Endodermal cell (in vitro differentiated cells): ENCODE data around the gene DDC. TPM values are rescaled to one million over a fixed set of nuclear protein-coding genes. Genes with fewer than 3 reads are reported as not detected.

Experiments used
- DNase-seq: peaks from one replicate; pipeline ENCODE4 v3.0.0-alpha.2; 2017
- H3K27ac ChIP-seq: 2 replicates; pipeline ENCODE4 v1.5.1; 2013; ENCODE audit warnings: mild to moderate bottlenecking, low read depth, low read length, moderate library complexity
- H3K27me3 ChIP-seq: 2 replicates; pipeline ENCODE4 v1.6.1; 2013; ENCODE audit warnings: mild to moderate bottlenecking, low read length, moderate library complexity; ENCODE audit not compliant: insufficient read depth, control insufficient read depth, poor library complexity, severe bottlenecking
- H3K36me3 ChIP-seq: 2 replicates; pipeline ENCODE4 v1.7.0; 2013; ENCODE audit warnings: mild to moderate bottlenecking, low read length, moderate library complexity; ENCODE audit not compliant: control insufficient read depth, insufficient read depth
- H3K4me1 ChIP-seq: one replicate; pipeline ENCODE4 v1.7.0; 2013; ENCODE audit warnings: low read length; ENCODE audit not compliant: control insufficient read depth, insufficient read depth
- H3K4me3 ChIP-seq: 2 replicates; pipeline ENCODE4 v1.5.1; 2013; ENCODE audit warnings: mild to moderate bottlenecking, low read length, moderate library complexity
- H3K9ac ChIP-seq: 2 replicates; pipeline ENCODE4 v1.6.1; 2013; ENCODE audit warnings: mild to moderate bottlenecking, low read length, moderate library complexity; ENCODE audit not compliant: poor library complexity, severe bottlenecking; ENCODE audit errors: extremely low read depth
- H3K9me3 ChIP-seq: 2 replicates; pipeline ENCODE4 v1.6.1; 2013; ENCODE audit warnings: mild to moderate bottlenecking, low read length, moderate library complexity; ENCODE audit not compliant: control insufficient read depth
- H3K27ac Mint-ChIP-seq: 2 replicates; pipeline ENCODE4 v1.8.0; 2020; ENCODE audit warnings: mixed read lengths
- H3K27me3 Mint-ChIP-seq: 2 replicates; pipeline ENCODE4 v1.8.0; 2021; ENCODE audit warnings: mild to moderate bottlenecking, mixed read lengths; ENCODE audit not compliant: insufficient read depth
- H3K36me3 Mint-ChIP-seq: 2 replicates; pipeline ENCODE4 v1.8.0; 2020; ENCODE audit warnings: low read depth, mixed read lengths
- H3K4me1 Mint-ChIP-seq: 2 replicates; pipeline ENCODE4 v1.8.0; 2020; ENCODE audit warnings: mixed read lengths
- H3K4me3 Mint-ChIP-seq: 2 replicates; pipeline ENCODE4 v1.8.0; 2020; ENCODE audit warnings: mild to moderate bottlenecking, moderate library complexity, mixed read lengths
- H3K9me3 Mint-ChIP-seq: 2 replicates; pipeline ENCODE4 v1.8.0; 2020; ENCODE audit warnings: mild to moderate bottlenecking, mixed read lengths
- WGBS, 2 experiments: methylation state at CpG; one replicate each; pipeline versions ENCODE4 v1.1.5 to v1.1.7; 2013; ENCODE audit warnings: missing lambda C conversion rate in 2 of 2, mixed read lengths in 1 of 2; ENCODE audit not compliant: insufficient coverage in 1 of 2, insufficient read length in 1 of 2; 5-methylcytosine and 5-hydroxymethylcytosine counted together
- total RNA-seq, 2 donors: library from RNA; stranded (reverse); fragmentation: NEBNext Ultra II Directional in 1 of 2; extraction: Animal tissue kit (Norgen Biotek cat#: 25700) in 1 of 2; gene quantifications; 2 replicates in 1 of 2; 3 replicates in 1 of 2; pipeline ENCODE4 v1.2.1, GENCODE V29; 2021
- TF ChIP-seq, protein P1 (sequence below): fragments of 200-600 bp; sonication (generic); conservative IDR thresholded peaks from 2 replicates; pipeline ENCODE4 v1.5.0; 2021; ENCODE audit warnings: antibody characterized with exemption, mild to moderate bottlenecking

DDC gene
- total RNA-seq, 2 donors from 2014 or later, result 1.1 TPM

DNA sequence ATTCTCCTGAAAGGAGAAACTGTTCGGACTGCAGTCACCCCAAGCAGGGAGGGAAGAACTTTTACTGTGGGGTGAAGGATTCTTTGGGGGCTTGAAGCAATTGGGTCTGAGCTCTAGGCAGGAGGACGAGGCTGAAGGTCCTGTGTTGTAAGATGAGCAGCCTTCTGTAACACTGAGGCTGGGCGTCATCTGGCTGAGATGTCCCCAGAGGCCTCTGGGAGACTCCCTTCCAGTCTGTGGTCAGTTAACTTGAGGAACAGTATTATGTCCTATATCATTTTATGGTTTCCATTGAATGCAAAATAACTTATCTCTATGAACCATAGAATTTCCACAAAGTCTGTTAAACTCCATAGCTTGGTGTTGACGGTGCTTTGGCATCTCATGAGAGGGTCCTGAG is 141.3 kb downstream of the DDC start:
- no peaks in the 10 kb centered on the region for H3K27me3 ChIP-seq
- H3K36me3 ChIP-seq, result no peaks in the 10 kb centered on the region
- H3K4me3 Mint-ChIP-seq, result no peak overlapping the region
- no peak overlapping the region for H3K27ac ChIP-seq
- H3K4me3 ChIP-seq, result no peak overlapping the region
- WGBS, 2 experiments, result 70 to 100% methylated on average over 1 to 4 of the region's 4 CpGs
- peaks cover 25% of the 10 kb centered on the region for H3K4me1 Mint-ChIP-seq
- H3K27ac Mint-ChIP-seq, result no peak overlapping the region
- no peak for DNase-seq
- H3K9me3 ChIP-seq, result no peaks in the 10 kb centered on the region
- H3K9ac ChIP-seq, result no peak overlapping the region
- H3K4me1 ChIP-seq, result peaks cover 6% of the 10 kb centered on the region
- no peaks in the 10 kb centered on the region for H3K36me3 Mint-ChIP-seq
- TF ChIP-seq, protein P1, sequence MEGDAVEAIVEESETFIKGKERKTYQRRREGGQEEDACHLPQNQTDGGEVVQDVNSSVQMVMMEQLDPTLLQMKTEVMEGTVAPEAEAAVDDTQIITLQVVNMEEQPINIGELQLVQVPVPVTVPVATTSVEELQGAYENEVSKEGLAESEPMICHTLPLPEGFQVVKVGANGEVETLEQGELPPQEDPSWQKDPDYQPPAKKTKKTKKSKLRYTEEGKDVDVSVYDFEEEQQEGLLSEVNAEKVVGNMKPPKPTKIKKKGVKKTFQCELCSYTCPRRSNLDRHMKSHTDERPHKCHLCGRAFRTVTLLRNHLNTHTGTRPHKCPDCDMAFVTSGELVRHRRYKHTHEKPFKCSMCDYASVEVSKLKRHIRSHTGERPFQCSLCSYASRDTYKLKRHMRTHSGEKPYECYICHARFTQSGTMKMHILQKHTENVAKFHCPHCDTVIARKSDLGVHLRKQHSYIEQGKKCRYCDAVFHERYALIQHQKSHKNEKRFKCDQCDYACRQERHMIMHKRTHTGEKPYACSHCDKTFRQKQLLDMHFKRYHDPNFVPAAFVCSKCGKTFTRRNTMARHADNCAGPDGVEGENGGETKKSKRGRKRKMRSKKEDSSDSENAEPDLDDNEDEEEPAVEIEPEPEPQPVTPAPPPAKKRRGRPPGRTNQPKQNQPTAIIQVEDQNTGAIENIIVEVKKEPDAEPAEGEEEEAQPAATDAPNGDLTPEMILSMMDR, result no peak
- no peaks in the 10 kb centered on the region for H3K27me3 Mint-ChIP-seq
- no peaks in the 10 kb centered on the region for H3K9me3 Mint-ChIP-seq

DNA sequence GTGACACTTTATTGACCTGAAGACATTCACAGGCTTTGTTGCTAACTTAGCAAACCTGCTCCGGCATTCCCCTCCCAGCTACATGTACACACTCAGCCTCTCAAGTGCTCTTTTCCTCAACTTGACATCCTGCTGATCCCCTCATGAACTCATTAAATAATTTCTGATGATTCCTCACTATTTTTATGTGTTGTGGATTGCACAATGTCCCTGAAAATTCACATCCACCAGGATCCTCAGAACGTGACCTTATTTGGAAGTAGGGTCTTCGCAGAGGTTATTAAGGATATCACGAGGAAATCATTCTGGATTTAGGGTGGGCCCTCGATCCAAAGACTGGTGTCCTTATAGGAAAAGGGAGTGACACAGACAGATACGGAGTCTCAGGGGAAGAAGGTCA is 142.3 kb downstream of the DDC start:
- H3K27me3 ChIP-seq, result no peaks in the 10 kb centered on the region
- H3K27ac Mint-ChIP-seq, result no peak overlapping the region
- TF ChIP-seq, protein P1, result no peak
- no peak overlapping the region for H3K4me3 ChIP-seq
- H3K9me3 Mint-ChIP-seq, result no peaks in the 10 kb centered on the region
- H3K36me3 Mint-ChIP-seq, result no peaks in the 10 kb centered on the region
- DNase-seq, result no peak
- no peaks in the 10 kb centered on the region for H3K36me3 ChIP-seq
- 94 to 97% methylated on average over 5 to 6 of the region's 6 CpGs for WGBS, 2 experiments
- H3K9ac ChIP-seq, result no peak overlapping the region
- H3K27ac ChIP-seq, result no peak overlapping the region
- H3K4me1 Mint-ChIP-seq, result peaks cover 24% of the 10 kb centered on the region
- no peaks in the 10 kb centered on the region for H3K27me3 Mint-ChIP-seq
- no peak overlapping the region for H3K4me3 Mint-ChIP-seq
- H3K9me3 ChIP-seq, result no peaks in the 10 kb centered on the region
- peaks cover 2% of the 10 kb centered on the region for H3K4me1 ChIP-seq

DNA sequence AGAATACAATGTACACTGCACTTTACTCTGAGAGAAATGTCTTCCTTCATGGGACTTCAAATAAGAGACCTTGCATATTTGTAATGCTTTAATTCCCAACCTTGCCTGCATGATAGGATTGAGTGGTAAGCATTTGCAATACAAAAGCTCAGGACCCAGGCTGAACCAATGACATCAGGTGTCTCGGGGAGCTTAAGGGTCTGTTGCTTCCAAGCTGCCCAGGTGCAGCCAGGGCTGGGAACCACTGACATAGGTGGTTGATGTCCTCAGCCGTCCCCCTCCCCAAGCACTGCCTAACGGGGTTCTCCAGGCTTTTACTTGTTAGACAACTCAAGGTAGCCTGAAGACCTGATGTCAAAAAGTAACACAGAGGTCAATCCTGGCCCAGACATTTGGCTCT is 144.2 kb downstream of the DDC start:
- no peaks in the 10 kb centered on the region for H3K27me3 Mint-ChIP-seq
- Histone ChIP-seq H3K36me3 (no peaks in the 10 kb centered on the region), H3K4me1 (no peaks in the 10 kb centered on the region), H3K4me3 (no peak overlapping the region), H3K27ac (no peak overlapping the region), H3K9me3 (no peaks in the 10 kb centered on the region), H3K9ac (no peak overlapping the region), H3K27me3 (no peaks in the 10 kb centered on the region)
- H3K36me3 Mint-ChIP-seq, result no peaks in the 10 kb centered on the region
- peak; percentile 49 for DNase-seq
- WGBS, 2 experiments, result 83 to 87% methylated on average over 3 of the region's 3 CpGs
- peaks cover 12% of the 10 kb centered on the region for H3K4me1 Mint-ChIP-seq
- no peaks in the 10 kb centered on the region for H3K9me3 Mint-ChIP-seq
- TF ChIP-seq, protein P1, result no peak
- no peak overlapping the region for H3K4me3 Mint-ChIP-seq
- H3K27ac Mint-ChIP-seq, result no peak overlapping the region
